Ectodermal cell (in vitro differentiated cells): ENCODE data around the gene INSRR.

Experiments used
- H3K27ac ChIP-seq: 2 replicates; pipeline ENCODE4 v1.7.0; 2013; ENCODE audit warnings: mild to moderate bottlenecking, low read depth, low read length; ENCODE audit not compliant: insufficient read depth, poor library complexity, severe bottlenecking
- H3K27me3 ChIP-seq: 2 replicates; pipeline ENCODE4 v1.7.0; 2013; ENCODE audit warnings: mild to moderate bottlenecking, low read length; ENCODE audit not compliant: insufficient read depth, control insufficient read depth, poor library complexity, severe bottlenecking
- H3K36me3 ChIP-seq: one replicate; pipeline ENCODE4 v1.7.0; 2013; ENCODE audit warnings: low read length; ENCODE audit not compliant: control insufficient read depth, insufficient read depth
- H3K4me1 ChIP-seq: one replicate; pipeline ENCODE4 v1.7.0; 2013; ENCODE audit warnings: low read length; ENCODE audit not compliant: control insufficient read depth, insufficient read depth
- H3K4me3 ChIP-seq: 2 replicates; pipeline ENCODE4 v1.7.0; 2013; ENCODE audit warnings: low read depth, low read length, control low read depth; ENCODE audit not compliant: insufficient read depth
- H3K9me3 ChIP-seq: 2 replicates; pipeline ENCODE4 v1.7.0; 2013; ENCODE audit warnings: mild to moderate bottlenecking, low read length, moderate library complexity; ENCODE audit not compliant: control insufficient read depth
- WGBS, 2 experiments: methylation state at CpG; one replicate each; pipeline ENCODE4 v1.1.7; 2013; ENCODE audit warnings: missing lambda C conversion rate in 2 of 2; 5-methylcytosine and 5-hydroxymethylcytosine counted together

INSRR gene

GRCh38 chr1:156852418-156852874, 6.5 kb downstream of the INSRR start:
- no peak overlapping the region for H3K27ac ChIP-seq
- H3K4me3 ChIP-seq: no peak overlapping the region
- peaks cover 78% of the 10 kb centered on the region for H3K27me3 ChIP-seq
- H3K36me3 ChIP-seq: no peaks in the 10 kb centered on the region
- H3K9me3 ChIP-seq: no peaks in the 10 kb centered on the region
- WGBS, 2 experiments: 70% methylated on average over 9 of the region's 9 CpGs
- peaks cover 10% of the 10 kb centered on the region for H3K4me1 ChIP-seq

GRCh38 chr1:156851779-156852417, 7.0 kb downstream of the INSRR start:
- H3K4me3 ChIP-seq: no peak overlapping the region
- peaks cover 78% of the 10 kb centered on the region for H3K27me3 ChIP-seq
- H3K27ac ChIP-seq: no peak overlapping the region
- peaks cover 9% of the 10 kb centered on the region for H3K4me1 ChIP-seq
- no peaks in the 10 kb centered on the region for H3K36me3 ChIP-seq
- H3K9me3 ChIP-seq: no peaks in the 10 kb centered on the region
- 90% methylated on average over 17 of the region's 17 CpGs for WGBS, 2 experiments

GRCh38 chr1:156849151-156849496, 9.8 kb downstream of the INSRR start:
- H3K27ac ChIP-seq: no peak overlapping the region
- peaks cover 91% of the 10 kb centered on the region for H3K27me3 ChIP-seq
- H3K9me3 ChIP-seq: no peaks in the 10 kb centered on the region
- peaks cover 14% of the 10 kb centered on the region for H3K4me1 ChIP-seq
- H3K36me3 ChIP-seq: no peaks in the 10 kb centered on the region
- WGBS, 2 experiments: 36 to 42% methylated on average over 23 of the region's 23 CpGs
- no peak overlapping the region for H3K4me3 ChIP-seq

- Histone ChIP-seq H3K36me3 (no peaks in the 10 kb centered on the region), H3K4me1 (peaks cover 14% of the 10 kb centered on the region), H3K4me3 (no peak overlapping the region), H3K27me3 (peaks cover 91% of the 10 kb centered on the region), H3K27ac (no peak overlapping the region), H3K9me3 (no peaks in the 10 kb centered on the region)
- WGBS, 2 experiments: 10 to 13% methylated on average over 36 of the region's 36 CpGs
Observed at GRCh38 chr1:156848461-156849150, 10.3 kb downstream of the INSRR start.

- Histone ChIP-seq H3K4me1 (peaks cover 14% of the 10 kb centered on the region), H3K27me3 (peaks cover 91% of the 10 kb centered on the region), H3K9me3 (no peaks in the 10 kb centered on the region), H3K36me3 (no peaks in the 10 kb centered on the region), H3K4me3 (no peak overlapping the region), H3K27ac (no peak overlapping the region)
- WGBS, 2 experiments: 64 to 67% methylated on average over 7 of the region's 7 CpGs
Observed at GRCh38 chr1:156847591-156848460, 11.1 kb downstream of the INSRR start.

- no peak overlapping the region for H3K27ac ChIP-seq
- H3K36me3 ChIP-seq: no peaks in the 10 kb centered on the region
- H3K27me3 ChIP-seq: peaks cover 99% of the 10 kb centered on the region
- H3K4me1 ChIP-seq: peaks cover 6% of the 10 kb centered on the region
- H3K9me3 ChIP-seq: no peaks in the 10 kb centered on the region
- no peak overlapping the region for H3K4me3 ChIP-seq
- WGBS, 2 experiments: 76 to 81% methylated on average over 5 of the region's 5 CpGs
Observed at GRCh38 chr1:156846643-156847042, 12.3 kb downstream of the INSRR start.

GRCh38 chr1:156845953-156846545, 12.9 kb downstream of the INSRR start:
- H3K9me3 ChIP-seq: no peaks in the 10 kb centered on the region
- WGBS, 2 experiments: 44 to 48% methylated on average over 18 of the region's 18 CpGs
- H3K27me3 ChIP-seq: peaks cover 98% of the 10 kb centered on the region
- no peak overlapping the region for H3K27ac ChIP-seq
- H3K4me1 ChIP-seq: peaks cover 6% of the 10 kb centered on the region
- H3K36me3 ChIP-seq: no peaks in the 10 kb centered on the region
- H3K4me3 ChIP-seq: no peak overlapping the region

- Histone ChIP-seq H3K27me3 (peaks cover 91% of the 10 kb centered on the region), H3K4me1 (peaks cover 6% of the 10 kb centered on the region), H3K4me3 (no peak overlapping the region), H3K36me3 (no peaks in the 10 kb centered on the region), H3K27ac (no peak overlapping the region), H3K9me3 (no peaks in the 10 kb centered on the region)
- WGBS, 2 experiments: 11 to 12% methylated on average over 68 of the region's 69 CpGs
Observed at GRCh38 chr1:156845055-156845952, 13.6 kb downstream of the INSRR start.

- peaks cover 84% of the 10 kb centered on the region for H3K27me3 ChIP-seq
- H3K4me3 ChIP-seq: no peak overlapping the region
- no peak overlapping the region for H3K27ac ChIP-seq
Observed at GRCh38 chr1:156844638-156845037, 14.3 kb downstream of the INSRR start.

More at GRCh38 chr1:156844638-156845037, 14.3 kb downstream of the INSRR start:
- 60 to 63% methylated on average over 14 of the region's 14 CpGs for WGBS, 2 experiments
- Histone ChIP-seq H3K36me3 (no peaks in the 10 kb centered on the region), H3K4me1 (peaks cover 13% of the 10 kb centered on the region), H3K9me3 (no peaks in the 10 kb centered on the region)
